GM10266 (cell line): ENCODE data around the gene PCK2.
"Not testable (repeated sequence)": the region's sequence is repeated elsewhere in the genome, so short reads cannot be mapped to it uniquely, and the experiment has no call there.

Experiments used
- DNase-seq: peaks from one replicate; pipeline ENCODE4 v3.0.0; 2012; ENCODE audit errors: extremely low spot score
- TF ChIP-seq, protein P1 (sequence below): IDR thresholded peaks from 2 replicates; pipeline ENCODE4 v1.5.1; 2012; ENCODE audit warnings: mild to moderate bottlenecking, low read depth; ENCODE audit not compliant: control insufficient read depth, insufficient read depth; ENCODE audit errors: missing control alignments

PCK2 gene

DNA sequence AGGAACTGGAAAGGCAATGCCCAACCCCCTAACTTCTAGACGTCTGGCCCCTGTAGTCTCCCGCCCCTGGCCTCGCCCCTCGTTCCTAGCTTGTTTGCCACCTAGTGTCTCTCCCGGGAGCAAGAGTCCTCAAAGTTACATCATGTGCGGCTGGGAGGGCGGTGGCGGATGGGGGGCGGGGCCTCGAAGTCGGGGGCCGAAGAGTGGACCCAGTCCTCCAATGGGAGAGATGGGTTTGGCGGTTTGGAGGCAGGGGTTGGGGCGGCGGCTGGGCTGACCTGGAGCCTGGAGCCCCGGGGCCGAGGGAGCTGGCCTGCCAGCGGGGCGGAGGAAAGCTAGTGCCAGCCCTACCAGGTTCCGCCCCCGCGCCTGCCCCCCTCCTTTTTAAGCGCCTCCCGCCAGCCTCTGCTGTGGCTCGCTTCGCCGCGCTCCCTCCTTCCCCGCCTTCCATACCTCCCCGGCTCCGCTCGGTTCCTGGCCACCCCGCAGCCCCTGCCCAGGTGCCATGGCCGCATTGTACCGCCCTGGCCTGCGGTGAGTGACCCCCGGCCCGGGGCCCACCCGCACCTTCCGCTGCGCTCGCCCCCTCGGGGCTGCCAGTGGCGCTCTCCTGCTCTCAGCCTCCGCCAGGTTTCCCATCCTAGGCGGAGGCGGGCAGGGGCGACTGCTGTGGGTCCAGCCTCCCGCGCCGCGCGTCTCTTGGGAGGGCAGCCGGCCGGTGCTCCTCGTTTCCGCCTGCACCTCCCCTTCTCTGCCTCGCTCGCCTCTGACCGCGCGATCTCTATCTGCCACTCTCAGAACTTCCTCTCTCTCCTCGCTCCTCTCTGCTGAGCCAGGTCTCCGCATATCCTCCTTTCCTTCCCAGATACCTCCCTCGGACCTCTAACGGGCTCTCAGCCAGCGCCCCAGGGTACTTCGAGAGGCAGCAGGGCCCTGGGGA, at the start of gene PCK2:
Gene PCK2, plus strand, starts transcription at position 411 of the 940 bp plus-strand sequence. Its CDS starts 95 bp downstream, at position 506.
- peak; percentile 90 for DNase-seq
- TF ChIP-seq, protein P1, sequence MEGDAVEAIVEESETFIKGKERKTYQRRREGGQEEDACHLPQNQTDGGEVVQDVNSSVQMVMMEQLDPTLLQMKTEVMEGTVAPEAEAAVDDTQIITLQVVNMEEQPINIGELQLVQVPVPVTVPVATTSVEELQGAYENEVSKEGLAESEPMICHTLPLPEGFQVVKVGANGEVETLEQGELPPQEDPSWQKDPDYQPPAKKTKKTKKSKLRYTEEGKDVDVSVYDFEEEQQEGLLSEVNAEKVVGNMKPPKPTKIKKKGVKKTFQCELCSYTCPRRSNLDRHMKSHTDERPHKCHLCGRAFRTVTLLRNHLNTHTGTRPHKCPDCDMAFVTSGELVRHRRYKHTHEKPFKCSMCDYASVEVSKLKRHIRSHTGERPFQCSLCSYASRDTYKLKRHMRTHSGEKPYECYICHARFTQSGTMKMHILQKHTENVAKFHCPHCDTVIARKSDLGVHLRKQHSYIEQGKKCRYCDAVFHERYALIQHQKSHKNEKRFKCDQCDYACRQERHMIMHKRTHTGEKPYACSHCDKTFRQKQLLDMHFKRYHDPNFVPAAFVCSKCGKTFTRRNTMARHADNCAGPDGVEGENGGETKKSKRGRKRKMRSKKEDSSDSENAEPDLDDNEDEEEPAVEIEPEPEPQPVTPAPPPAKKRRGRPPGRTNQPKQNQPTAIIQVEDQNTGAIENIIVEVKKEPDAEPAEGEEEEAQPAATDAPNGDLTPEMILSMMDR = no peak

DNA sequence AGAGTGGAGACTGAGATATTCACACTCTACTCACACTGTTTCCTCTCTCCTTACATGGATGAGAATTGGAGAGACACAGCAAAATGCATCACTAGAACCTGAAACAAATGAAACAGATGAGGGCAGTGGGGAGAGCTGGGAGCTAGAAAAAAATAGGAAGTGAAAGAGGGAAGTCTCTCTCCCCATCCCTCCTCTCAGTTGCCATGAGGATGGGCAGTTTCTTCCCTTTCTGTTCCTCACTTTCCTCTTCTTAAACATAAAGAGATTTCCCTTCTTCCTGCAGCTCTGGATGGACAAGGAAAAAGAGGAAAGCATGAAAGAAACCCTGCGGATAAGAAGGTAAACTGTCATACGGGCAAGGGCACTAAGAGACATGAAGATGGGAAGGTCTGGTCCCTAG, 45.1 kb upstream of the PCK2 start:
- DNase-seq = not testable (repeated sequence)

DNA sequence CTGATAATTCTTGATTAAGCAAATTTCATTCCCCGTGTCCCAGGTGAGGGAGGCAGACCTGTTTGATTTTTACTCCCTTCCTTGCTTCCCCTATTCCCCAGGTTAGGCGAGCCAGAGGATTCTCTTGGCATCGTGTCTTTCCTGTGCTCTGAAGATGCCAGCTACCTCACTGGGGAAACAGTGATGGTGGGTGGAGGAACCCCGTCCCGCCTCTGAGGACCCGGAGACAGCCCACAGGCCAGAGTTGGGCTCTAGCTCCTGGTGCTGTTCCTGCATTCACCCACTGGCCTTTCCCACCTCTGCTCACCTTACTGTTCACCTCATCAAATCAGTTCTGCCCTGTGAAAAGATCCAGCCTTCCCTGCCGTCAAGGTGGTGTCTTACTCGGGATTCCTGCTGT, 43.4 kb upstream of the PCK2 start:
- DNase-seq = not testable (repeated sequence)

DNA sequence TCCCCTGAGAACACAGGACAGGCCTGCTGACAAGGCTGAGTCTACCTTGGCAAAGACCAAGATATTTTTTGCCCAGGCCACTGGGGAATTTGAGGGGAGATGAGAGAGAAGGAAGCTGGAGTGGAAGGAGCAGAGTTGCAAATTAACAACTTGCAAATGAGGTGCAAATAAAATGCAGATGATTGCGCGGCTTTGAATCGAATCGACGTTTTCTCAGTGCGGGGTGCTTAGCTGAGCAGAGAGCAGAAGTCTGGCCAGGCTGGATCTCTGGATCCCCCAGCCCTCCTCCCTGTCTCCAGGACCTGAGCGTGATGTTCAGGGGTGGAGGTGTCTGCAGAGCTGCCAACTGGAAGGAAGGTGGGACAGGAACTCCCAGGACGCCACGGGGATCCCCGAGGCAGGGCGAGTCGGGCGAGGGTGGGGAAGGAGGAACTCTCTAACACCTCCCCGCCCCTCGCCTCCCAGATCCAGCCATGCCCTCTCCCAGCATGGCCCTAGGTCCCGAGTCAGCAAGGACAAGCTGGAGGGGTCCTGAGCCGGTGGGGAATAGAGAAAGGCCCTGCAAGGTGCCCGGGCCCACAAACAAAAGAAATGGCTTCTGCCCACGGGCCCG, 42.8 kb upstream of the PCK2 start:
- no peak for DNase-seq
- TF ChIP-seq, protein P1 = no peak

DNA sequence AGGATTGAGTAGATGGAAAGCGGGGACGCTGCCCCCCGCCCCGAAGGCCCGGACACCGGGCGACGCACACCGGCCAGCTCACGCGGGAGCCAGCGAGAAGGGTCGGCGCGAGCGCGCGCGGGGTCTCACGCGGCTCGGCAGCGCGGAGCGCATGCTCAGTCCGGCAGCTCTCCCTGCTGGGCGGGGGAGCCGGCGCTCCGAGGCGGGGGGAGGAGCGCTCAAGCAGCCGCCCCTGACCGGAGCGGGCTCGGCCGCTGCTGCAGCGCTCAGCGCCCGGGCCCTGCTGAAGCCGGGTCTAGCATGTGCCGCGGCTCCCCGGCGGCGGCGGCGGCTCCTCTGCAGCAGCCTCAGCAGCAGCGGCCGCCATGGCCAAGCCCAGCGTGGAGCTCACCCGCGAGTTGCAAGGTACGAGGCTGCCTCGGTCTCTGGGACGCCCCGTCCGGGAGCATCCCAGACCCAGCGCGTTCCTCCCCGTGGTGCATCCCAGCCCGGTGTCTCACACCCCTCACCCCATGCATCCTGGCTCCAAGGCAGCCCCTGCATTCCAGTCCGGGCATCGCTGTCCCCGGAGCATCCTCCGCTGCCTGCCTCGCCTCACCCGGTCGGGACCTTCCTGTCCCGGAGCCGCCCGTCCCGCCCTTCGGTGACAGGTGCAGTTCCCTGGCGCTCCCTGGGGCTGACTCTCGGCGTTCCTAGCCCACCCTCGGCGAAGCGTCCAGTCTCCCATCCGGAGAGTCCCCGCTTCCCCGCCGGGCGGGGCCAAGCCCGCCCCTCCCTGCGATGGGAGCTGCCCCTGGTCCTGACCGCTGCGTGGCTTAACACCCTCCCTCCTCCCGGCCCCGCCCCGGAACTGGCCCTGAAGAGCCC, 42.1 kb upstream of the PCK2 start, which contains the start of gene CARMIL3:
Gene CARMIL3, plus strand, starts transcription at position 221 of the 867 bp plus-strand sequence. Its CDS starts 145 bp downstream, at position 366.
- TF ChIP-seq, protein P1 = no peak
- DNase-seq = peak; percentile 90

DNA sequence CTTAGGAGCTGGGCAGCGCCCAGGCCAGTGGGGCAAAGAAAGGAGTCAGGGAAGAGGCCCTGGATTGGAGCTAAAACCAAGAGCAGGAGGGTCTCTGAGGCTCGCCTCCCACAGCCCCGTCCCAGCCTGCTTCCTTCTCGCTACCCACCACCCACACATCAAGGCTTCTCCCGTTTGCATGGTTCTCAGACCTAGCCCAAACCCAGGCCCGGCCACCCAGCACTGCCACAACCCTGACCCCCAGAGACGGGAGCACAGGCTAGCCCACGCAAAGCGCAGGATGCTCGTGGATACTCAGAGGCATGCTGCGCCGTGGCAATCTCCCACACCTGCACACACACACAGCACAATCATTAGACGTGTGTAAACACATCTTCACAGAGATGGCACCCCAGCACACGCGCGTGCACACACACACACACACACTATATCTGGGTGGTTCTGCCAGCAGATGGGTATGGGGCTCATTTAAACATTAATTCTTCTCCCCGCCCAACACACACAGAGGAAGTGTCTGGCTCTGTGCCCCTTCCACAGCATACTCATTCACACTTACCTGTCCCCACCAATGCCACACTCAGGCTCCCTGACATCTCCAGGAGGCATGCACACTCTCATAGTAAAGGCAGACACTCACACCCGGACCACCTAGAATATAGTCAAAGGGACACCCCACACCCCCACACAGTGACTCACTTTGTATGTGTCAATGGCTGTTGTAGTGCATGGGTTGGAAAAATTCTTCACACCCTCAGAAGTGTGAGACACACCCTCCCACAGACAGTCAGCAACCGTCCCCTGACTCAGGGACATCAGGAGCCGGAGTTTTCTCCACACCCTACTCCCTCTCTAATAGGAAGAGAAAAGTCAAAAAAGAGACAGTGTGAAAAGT, 41.2 kb upstream of the PCK2 start:
- no peak for DNase-seq
- TF ChIP-seq, protein P1 = no peak

DNA sequence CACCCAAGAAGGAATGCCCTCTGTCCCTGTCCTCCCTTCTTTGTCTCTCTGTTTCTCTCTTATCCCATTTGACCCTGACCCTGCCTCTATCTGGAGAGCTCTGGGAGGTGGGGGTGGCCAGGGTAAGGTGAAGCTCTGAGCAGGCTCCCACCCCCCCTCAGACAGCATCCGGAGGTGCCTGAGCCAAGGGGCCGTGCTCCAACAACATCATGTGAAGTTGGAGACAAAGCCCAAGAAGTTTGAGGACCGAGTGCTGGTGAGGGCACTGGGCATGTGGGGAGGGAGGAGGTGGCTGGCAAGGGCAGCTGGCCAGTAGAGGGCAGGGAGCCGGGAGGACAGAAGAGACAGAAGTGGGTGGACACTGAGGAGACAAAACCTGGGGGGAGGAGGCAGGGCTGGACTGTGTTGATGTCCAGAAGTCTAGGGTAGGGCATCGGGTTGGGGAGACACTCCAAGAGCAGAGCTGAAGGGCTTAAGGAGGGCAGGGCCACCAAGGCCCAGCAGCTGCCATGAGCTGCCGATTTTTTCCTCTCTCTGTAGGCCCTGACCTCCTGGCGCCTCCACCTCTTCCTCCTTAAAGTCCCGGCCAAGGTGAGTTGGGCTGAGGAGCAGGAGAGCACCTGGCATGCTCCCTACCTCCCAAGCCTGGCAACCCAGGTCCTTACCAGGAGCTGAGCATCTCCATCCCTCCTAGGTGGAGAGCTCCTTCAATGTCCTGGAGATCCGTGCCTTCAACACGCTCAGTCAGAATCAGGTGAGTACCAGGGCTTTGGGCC, 40.4 kb upstream of the PCK2 start:
- DNase-seq = no peak
- TF ChIP-seq, protein P1 = no peak
